Activated naive CD4-positive, alpha-beta T cell treated with anti-CD3 and anti-CD28 coated beads for 36 hours (primary cell): ENCODE results near the gene FBP1. TPM values are rescaled to one million over a fixed set of nuclear protein-coding genes. Genes with fewer than 3 reads are reported as not detected.

Source experiments
- CTCF ChIA-PET: fragments of 350-600 bp; sonication (Branson Sonifier 250); formaldehyde crosslinking; loops from one replicate; lab custom pipeline; 2021; ENCODE audit warnings: antibody characterized with exemption; lab: Charles Lee
- DNase-seq: peaks from one replicate; pipeline ENCODE4 v3.0.0-alpha.2; 2020
- H3K27ac Mint-ChIP-seq: one replicate; pipeline ENCODE4 v1.8.0; 2021; ENCODE audit warnings: mild to moderate bottlenecking, mixed read lengths
- H3K27me3 Mint-ChIP-seq: one replicate; pipeline ENCODE4 v1.8.0; 2021; ENCODE audit warnings: low read depth, mixed read lengths
- H3K36me3 Mint-ChIP-seq: one replicate; pipeline ENCODE4 v1.8.0; 2021; ENCODE audit warnings: low read depth, mixed read lengths
- H3K4me1 Mint-ChIP-seq: one replicate; pipeline ENCODE4 v1.8.0; 2021; ENCODE audit warnings: low read depth, mixed read lengths
- H3K4me3 Mint-ChIP-seq: one replicate; pipeline ENCODE4 v1.8.0; 2021; ENCODE audit warnings: mild to moderate bottlenecking, moderate library complexity, mixed read lengths
- H3K9me3 Mint-ChIP-seq: one replicate; pipeline ENCODE4 v1.8.0; 2021; ENCODE audit warnings: mixed read lengths
- intact Hi-C: fragments of 100-400 bp; cut with micrococcal nuclease; formaldehyde crosslinking; loops from one replicate; pipeline ENCODE4 v1.15.1; 2023
- total RNA-seq, 2 experiments: library from RNA; stranded (reverse); gene quantifications; one replicate each; pipeline ENCODE4 v1.2.3, GENCODE V29; 2021

FBP1 gene
- total RNA-seq, 2 experiments from 2014 or later: 1.5 to 1.9 TPM

DNA sequence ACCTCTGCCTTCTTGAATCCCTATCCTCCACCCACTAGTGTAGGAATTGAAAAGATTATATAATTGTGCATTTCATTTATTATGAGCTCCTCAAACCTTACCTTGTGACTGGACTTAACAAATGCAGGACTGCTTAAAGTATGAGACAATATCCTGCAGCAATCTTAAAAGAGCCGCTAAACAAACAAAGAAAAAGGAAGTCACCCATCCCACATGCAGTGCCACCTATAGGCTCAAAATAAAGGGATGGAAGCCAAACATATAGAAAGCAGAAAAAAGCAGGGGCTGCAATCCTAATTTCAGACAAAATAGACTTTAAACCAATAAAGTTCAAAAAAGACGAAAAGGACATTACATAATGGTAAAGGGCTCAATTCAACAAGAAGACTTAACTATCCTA lies 75.8 kb downstream of the FBP1 start:
- no peaks in the 10 kb centered on the region for H3K4me1 Mint-ChIP-seq
- intact Hi-C loops: no loop called here
- no peak overlapping the region for H3K27ac Mint-ChIP-seq
- no peak overlapping the region for H3K4me3 Mint-ChIP-seq
- DNase-seq: no peak
- no peaks in the 10 kb centered on the region for H3K36me3 Mint-ChIP-seq
- no peaks in the 10 kb centered on the region for H3K9me3 Mint-ChIP-seq
- CTCF ChIA-PET: interaction anchor here (0.6 to 0.8 kb wide), 2 partner anchors 39 to 568 kb away, joined by 3 to 5 read pairs; no protein-coding TSS in a partner anchor
- H3K27me3 Mint-ChIP-seq: peaks cover 3% of the 10 kb centered on the region

- CTCF ChIA-PET: no interaction called here
- H3K27me3 Mint-ChIP-seq: peaks cover 3% of the 10 kb centered on the region
- intact Hi-C loops: no loop called here
- no peak overlapping the region for H3K4me3 Mint-ChIP-seq
- no peak overlapping the region for H3K27ac Mint-ChIP-seq
- no peaks in the 10 kb centered on the region for H3K9me3 Mint-ChIP-seq
- H3K36me3 Mint-ChIP-seq: no peaks in the 10 kb centered on the region
- H3K4me1 Mint-ChIP-seq: no peaks in the 10 kb centered on the region
- DNase-seq: no peak
These were observed 79.1 kb downstream of the FBP1 start for GRCh38 chr9:94560237-94560636.

DNA sequence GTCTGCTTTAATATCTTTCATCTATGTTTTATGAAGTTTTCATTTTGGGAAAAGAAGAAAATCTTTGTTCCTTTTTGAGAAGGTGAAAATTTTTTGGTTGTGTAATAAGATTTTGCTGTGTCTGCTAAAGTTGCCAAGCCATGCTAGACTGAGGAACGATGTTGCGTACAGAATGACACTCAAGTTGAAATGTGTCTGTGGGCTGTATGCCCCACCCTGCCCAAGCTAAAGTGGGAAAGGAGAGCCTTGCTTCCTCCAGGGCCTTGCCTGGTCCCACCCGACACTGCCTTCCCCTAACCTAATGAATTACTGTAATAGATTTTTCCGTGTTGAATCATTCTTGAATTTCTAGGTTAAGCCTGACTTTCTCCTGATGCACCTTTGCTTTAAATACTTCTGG lies 81.9 kb downstream of the FBP1 start:
- Mint-ChIP-seq H3K27me3 (peaks cover 3% of the 10 kb centered on the region), H3K27ac (no peak overlapping the region), H3K4me3 (no peak overlapping the region), H3K4me1 (no peaks in the 10 kb centered on the region), H3K9me3 (no peaks in the 10 kb centered on the region), H3K36me3 (no peaks in the 10 kb centered on the region)
- intact Hi-C loops: no loop called here
- CTCF ChIA-PET: no interaction called here
- no peak for DNase-seq

DNA sequence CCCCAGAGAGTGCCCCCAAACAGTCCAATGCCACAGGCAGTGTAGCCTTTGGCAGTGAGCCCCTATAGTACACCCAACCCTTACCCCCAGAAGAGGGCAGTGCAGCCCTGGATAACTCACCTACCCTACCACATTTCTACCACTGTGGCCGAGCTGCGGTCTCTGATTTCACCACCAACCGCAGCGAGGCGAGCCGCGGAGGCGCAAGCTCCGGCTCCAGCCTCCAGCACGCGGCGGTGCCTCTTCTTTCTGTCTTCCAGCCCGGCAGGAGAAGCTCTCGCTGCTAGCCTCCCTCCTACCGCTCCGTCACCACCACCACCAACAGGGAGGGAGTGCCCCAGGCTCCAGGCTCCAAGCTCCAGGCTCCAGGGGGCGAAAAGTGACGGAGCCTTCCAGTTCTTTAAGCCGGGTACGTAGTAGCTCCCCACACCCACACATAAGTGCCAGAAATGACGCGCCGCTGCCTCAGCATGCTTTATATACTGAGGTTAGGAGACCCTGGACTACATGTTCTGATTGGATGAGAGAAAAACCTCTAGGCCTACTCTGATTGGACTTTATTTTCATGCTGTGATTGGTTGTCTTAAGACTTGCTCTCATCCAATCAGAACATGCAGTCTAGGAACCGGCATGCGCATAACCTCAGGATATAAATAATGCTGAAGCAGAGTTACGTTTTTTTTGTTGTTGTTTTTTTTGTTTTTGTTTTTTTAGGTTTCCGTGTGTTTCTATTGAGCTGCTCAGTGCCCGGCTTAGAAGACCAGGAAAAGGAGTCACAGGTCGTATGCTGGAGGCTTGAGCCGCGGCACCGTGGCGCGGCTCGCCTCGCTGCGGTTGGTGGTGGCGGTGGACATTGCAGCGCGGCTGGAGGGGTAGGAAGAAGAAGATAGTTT lies 84.6 kb downstream of the FBP1 start, which contains the start of gene PCAT7:
Gene PCAT7 (plus strand): TSS at position 645 of the 893 bp plus-strand sequence.
- CTCF ChIA-PET: interaction anchor here (0.6 to 0.9 kb wide), 3 partner anchors 49 to 114 kb away, joined by 3 to 6 read pairs (median 3); no protein-coding TSS in a partner anchor

DNA sequence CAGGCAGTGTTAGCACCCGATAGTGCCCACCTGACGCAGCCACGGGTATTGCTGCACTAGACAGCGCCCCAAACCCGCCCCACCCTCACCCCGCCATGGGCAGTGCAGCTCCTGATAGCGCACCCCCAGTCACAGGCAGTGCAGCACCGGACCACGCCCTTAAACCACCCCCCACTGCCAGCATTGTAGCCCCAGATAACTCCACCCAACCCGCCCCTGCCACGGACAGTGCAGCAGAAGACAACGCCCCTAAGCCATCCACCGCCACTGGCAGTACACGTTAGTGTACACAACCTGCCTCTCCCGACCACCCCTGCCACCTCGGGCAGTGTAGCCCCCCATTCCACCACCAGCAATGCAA lies 85.3 kb downstream of the FBP1 start:
- Mint-ChIP-seq H3K4me1 (no peaks in the 10 kb centered on the region), H3K36me3 (no peaks in the 10 kb centered on the region), H3K4me3 (no peak overlapping the region), H3K9me3 (no peaks in the 10 kb centered on the region), H3K27ac (no peak overlapping the region), H3K27me3 (peaks cover 1% of the 10 kb centered on the region)
- CTCF ChIA-PET: interaction anchor here (0.9 kb wide), 1 partner anchor 115 kb away, joined by 3 read pairs; no protein-coding TSS in a partner anchor
- DNase-seq: no peak
- intact Hi-C loops: loop anchor here (1.0 kb wide), 1 partner anchor 49 kb away; no protein-coding TSS in a partner anchor

More for the DNA sequence above, 84.6 kb downstream of the FBP1 start, which contains the start of gene PCAT7:
- Mint-ChIP-seq H3K4me3 (no peak within 1 kb of the TSS), H3K4me1 (no peaks in the 10 kb centered on the region), H3K27me3 (peaks cover 1% of the 10 kb centered on the region), H3K36me3 (no peaks in the 10 kb centered on the region), H3K27ac (no peak within 1 kb of the TSS), H3K9me3 (no peaks in the 10 kb centered on the region)
- DNase-seq: peak; percentile 50
- intact Hi-C loops: loop anchor here (1.0 kb wide), 1 partner anchor 49 kb away; no protein-coding TSS in a partner anchor

Other genes starting within 250 kb of the FBP1 start
- gene PCAT7, start 84.4 kb downstream of the FBP1 start, total RNA-seq: not detected
- not detected for gene FBP2, start 45.7 kb downstream of the FBP1 start, total RNA-seq
- gene AOPEP, start 87.2 kb upstream of the FBP1 start, total RNA-seq: 1 to 10 TPM; 5.8 to 6.4 TPM